Muscle of back (tissue), 11 donors: ENCODE data around the gene NUDT21. TPM values are rescaled to one million over a fixed set of nuclear protein-coding genes. Genes with fewer than 3 reads are reported as not detected.
"Not testable (repeated sequence)": the region's sequence is repeated elsewhere in the genome, so short reads cannot be mapped to it uniquely, and the experiment has no call there.

Source experiments
- DNase-seq, 3 donors: peaks; one replicate each; pipeline versions ENCODE4 v3.0.0 to v3.0.0-alpha.2; 2013
- polyA plus RNA-seq, 10 donors: library from polyadenylated mRNA; unstranded; fragments of 120-200 nt; gene quantifications; one replicate each; pipeline ENCODE4 v1.2.1, GENCODE V29; 2013; ENCODE audit not compliant: insufficient read length in 10 of 10

NUDT21 gene
- polyA plus RNA-seq, 10 donors, result 53.0 to 78.6 (median 69.8) TPM

- no peak for DNase-seq
Observed at GRCh38 chr16:56382459-56382858, 68.7 kb downstream of the NUDT21 start.

DNA sequence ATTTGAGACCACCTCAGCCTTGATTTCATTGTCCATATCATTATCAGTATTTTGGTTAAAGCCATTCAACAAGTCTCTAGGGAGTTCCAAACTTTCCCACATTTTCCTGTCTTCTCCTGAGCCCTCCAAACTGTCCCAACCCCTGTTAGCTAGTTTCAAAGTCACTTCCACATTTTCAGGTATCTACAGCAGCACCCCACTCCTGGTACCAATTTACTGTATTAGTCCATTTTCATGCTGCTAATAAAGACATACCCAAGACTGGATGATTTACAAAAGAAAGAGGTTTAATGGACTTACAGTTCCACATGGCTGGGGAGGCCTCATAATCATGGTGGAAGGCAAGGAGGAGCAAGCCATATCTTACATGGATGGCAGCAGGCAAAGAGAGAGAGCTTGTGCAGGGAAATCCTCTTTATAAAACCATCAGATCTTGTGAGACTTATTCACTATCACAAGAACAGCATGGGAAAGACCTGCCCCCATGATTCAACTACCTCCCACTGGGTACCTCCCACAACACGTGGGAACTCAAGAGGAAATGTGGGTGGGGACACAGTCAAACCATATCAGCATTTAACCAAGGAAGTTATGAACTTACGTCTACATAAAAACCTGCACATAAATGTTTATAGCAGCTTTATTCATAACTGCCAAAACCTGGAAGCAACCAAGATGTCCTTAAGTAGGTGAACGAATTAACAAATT lies 70.2 kb downstream of the NUDT21 start:
- not testable (repeated sequence) for DNase-seq

Other genes starting within 250 kb of the NUDT21 start
- 10 to 100 TPM; 46.4 to 64.7 (median 53.6) TPM for gene AMFR, start 25.8 kb downstream of the NUDT21 start, polyA plus RNA-seq
- gene OGFOD1, start 222 bp upstream of the NUDT21 start, polyA plus RNA-seq, result 10 to 100 TPM; 33.7 to 43.7 (median 39.5) TPM
- gene BBS2, start 68.7 kb upstream of the NUDT21 start, polyA plus RNA-seq, result 10 to 100 TPM; 32.8 to 60.2 (median 52.8) TPM
- gene MT4, start 113.7 kb upstream of the NUDT21 start, polyA plus RNA-seq, result not detected
- 10 to 100 TPM in 7 of 10 donors, 1 to 10 TPM in 3; 2.6 to 31.5 (median 19.6) TPM for gene MT3, start 138.2 kb upstream of the NUDT21 start, polyA plus RNA-seq
- 10 to 100 TPM; 12.1 to 36.7 (median 25.6) TPM for gene MT2A, start 157.3 kb upstream of the NUDT21 start, polyA plus RNA-seq
- 10 to 100 TPM; 10.5 to 27.6 (median 20.4) TPM for gene MT1E, start 174.4 kb upstream of the NUDT21 start, polyA plus RNA-seq
- gene MT1M, start 181.3 kb upstream of the NUDT21 start, polyA plus RNA-seq, result 1 to 10 TPM in 4 of 10 donors, under 1 TPM in 6; 0.47 to 2.1 (median 0.89) TPM
- gene MT1A, start 187.3 kb upstream of the NUDT21 start, polyA plus RNA-seq, result under 1 TPM in 1 of 10 donors, not detected in 9; 0.63 TPM
- under 1 TPM in 2 of 10 donors, not detected in 8; 0.38 to 0.46 TPM for gene MT1B, start 200.6 kb upstream of the NUDT21 start, polyA plus RNA-seq
- gene MT1F, start 206.6 kb upstream of the NUDT21 start, polyA plus RNA-seq, result 1 to 10 TPM in 8 of 10 donors, under 1 TPM in 2; 0.84 to 2.4 (median 1.5) TPM
- 1 to 10 TPM in 4 of 10 donors, under 1 TPM in 3, not detected in 3; 0.62 to 3.6 (median 1.0) TPM for gene MT1G, start 216.7 kb upstream of the NUDT21 start, polyA plus RNA-seq
- gene MT1H, start 218.5 kb upstream of the NUDT21 start, polyA plus RNA-seq, result 1 to 10 TPM in 1 of 10 donors, under 1 TPM in 1, not detected in 8; 0.81 to 1.2 TPM
- gene MT1X, start 231.1 kb upstream of the NUDT21 start, polyA plus RNA-seq, result 10 to 100 TPM in 6 of 10 donors, 1 to 10 TPM in 4; 7.2 to 20.2 (median 12.2) TPM